ENCODE data around the gene TOR2A.

The TOR2A gene

DNA sequence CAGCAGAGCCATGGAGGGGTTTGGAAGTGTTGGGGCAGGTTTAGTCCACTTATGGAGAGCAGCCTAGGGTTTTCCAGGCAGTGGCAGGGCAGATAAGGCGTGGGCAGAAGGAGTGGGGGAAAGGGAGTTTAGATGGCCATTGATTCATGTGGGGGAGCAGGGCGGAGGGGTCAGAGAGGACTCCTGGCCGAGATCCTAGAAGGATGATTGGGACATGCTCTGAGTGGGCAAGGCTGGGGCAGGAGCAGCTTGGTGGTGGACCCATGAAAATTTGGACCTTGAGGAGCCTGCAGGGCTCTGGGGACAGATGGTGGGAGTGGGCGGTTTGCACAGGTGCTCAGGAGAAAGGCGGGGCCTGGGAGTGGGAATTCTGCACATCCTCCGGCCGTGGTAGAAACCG is 18.1 kb upstream of the TOR2A start:
- TF ChIP-seq EZH2 (optimal IDR thresholded peaks at IDR 0.05; ENCODE audit: low read depth, low read length) (no peak), EZH2phosphoT487 (IDR thresholded peaks at IDR 0.05; ENCODE audit: low read length) (no peak)

DNA sequence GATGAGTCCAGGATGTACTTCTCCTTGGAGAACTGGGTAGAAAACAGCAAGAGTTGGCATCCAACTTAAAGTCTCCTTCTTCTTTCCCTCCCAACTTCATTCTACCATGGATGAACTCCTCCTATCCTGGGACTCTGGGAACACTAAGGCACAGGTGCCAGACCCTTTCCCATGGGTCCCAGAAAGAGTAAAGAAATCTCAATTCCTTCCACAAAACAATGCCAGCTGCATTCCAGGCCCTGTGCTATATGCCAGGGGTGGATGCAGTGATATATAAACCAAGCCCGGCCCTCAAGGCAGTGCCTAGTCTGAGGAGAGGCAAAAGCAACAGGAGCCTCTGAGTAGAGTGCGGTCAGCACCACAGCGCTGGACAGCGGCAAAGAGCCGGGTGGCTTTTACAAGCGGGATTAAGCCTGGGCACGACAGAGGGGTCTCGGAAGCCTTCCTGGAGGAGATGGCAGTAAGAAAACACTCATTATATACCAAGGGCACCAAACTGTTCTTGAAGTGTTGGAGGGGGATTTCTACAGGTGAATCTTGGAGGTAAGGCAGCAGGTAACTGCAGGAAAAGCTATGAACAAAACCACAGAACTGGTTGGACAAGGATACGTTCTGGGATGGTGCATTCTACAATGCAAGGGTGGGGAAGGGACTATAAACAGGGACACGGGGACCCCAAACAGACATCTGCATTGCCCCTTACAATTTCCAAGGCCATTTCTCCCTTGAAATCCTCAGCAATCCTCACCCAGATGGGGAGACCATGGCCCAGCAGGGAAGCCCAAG is 16.4 kb upstream of the TOR2A start:
- H3K27ac ChIP-seq (ENCODE audit: low read length), result no peak overlapping the region
- no peak overlapping the region for H3K9ac ChIP-seq (ENCODE audit: low read length)
- no peaks in the 10 kb centered on the region for H3K9me2 ChIP-seq (replicated peaks; ENCODE audit: insufficient read depth, low read length)
- H3K4me3 ChIP-seq (ENCODE audit: low read length), result no peak overlapping the region
- H3K27me3 ChIP-seq (replicated peaks; ENCODE audit: insufficient read depth, low read length), result no peaks in the 10 kb centered on the region
- H3K79me2 ChIP-seq (ENCODE audit: low read length), result no peaks in the 10 kb centered on the region
- no peaks in the 10 kb centered on the region for H3F3A ChIP-seq (ENCODE audit: insufficient read depth, low read length)
- no peak overlapping the region for H2AFZ ChIP-seq (ENCODE audit: low read length)
- no peaks in the 10 kb centered on the region for H3K4me1 ChIP-seq (ENCODE audit: low read length)
- no peaks in the 10 kb centered on the region for H3K9me3 ChIP-seq (replicated peaks; ENCODE audit: insufficient read depth, low read length)
- TF ChIP-seq EZH2phosphoT487 (IDR thresholded peaks at IDR 0.05; ENCODE audit: low read length), result no peak
- TF ChIP-seq, protein P1, sequence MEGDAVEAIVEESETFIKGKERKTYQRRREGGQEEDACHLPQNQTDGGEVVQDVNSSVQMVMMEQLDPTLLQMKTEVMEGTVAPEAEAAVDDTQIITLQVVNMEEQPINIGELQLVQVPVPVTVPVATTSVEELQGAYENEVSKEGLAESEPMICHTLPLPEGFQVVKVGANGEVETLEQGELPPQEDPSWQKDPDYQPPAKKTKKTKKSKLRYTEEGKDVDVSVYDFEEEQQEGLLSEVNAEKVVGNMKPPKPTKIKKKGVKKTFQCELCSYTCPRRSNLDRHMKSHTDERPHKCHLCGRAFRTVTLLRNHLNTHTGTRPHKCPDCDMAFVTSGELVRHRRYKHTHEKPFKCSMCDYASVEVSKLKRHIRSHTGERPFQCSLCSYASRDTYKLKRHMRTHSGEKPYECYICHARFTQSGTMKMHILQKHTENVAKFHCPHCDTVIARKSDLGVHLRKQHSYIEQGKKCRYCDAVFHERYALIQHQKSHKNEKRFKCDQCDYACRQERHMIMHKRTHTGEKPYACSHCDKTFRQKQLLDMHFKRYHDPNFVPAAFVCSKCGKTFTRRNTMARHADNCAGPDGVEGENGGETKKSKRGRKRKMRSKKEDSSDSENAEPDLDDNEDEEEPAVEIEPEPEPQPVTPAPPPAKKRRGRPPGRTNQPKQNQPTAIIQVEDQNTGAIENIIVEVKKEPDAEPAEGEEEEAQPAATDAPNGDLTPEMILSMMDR (IDR thresholded peaks at IDR 0.05; ENCODE audit: low read length), result no peak
- TF ChIP-seq EZH2 (optimal IDR thresholded peaks at IDR 0.05; ENCODE audit: low read depth, low read length), result no peak
- no peaks in the 10 kb centered on the region for H3K36me3 ChIP-seq (replicated peaks; ENCODE audit: insufficient read depth, low read length)
- H3K4me2 ChIP-seq (ENCODE audit: low read depth, low read length), result no peak overlapping the region
- no peaks in the 10 kb centered on the region for H4K20me1 ChIP-seq (ENCODE audit: insufficient read depth, low read length)
- DNase-seq, result no peak

More for the DNA sequence above, 18.1 kb upstream of the TOR2A start:
- Histone ChIP-seq H3K4me1 (ENCODE audit: low read length) (no peaks in the 10 kb centered on the region), H3K9ac (ENCODE audit: low read length) (no peak overlapping the region), H3K9me2 (replicated peaks; ENCODE audit: insufficient read depth, low read length) (no peaks in the 10 kb centered on the region), H4K20me1 (ENCODE audit: insufficient read depth, low read length) (no peaks in the 10 kb centered on the region), H3K27me3 (replicated peaks; ENCODE audit: insufficient read depth, low read length) (no peaks in the 10 kb centered on the region), H3K4me3 (ENCODE audit: low read length) (no peak overlapping the region), H3F3A (ENCODE audit: insufficient read depth, low read length) (no peaks in the 10 kb centered on the region), H3K27ac (ENCODE audit: low read length) (no peak overlapping the region), H2AFZ (ENCODE audit: low read length) (no peak overlapping the region), H3K4me2 (ENCODE audit: low read depth, low read length) (no peak overlapping the region), H3K9me3 (replicated peaks; ENCODE audit: insufficient read depth, low read length) (no peaks in the 10 kb centered on the region), H3K36me3 (replicated peaks; ENCODE audit: insufficient read depth, low read length) (no peaks in the 10 kb centered on the region), H3K79me2 (ENCODE audit: low read length) (no peaks in the 10 kb centered on the region)
- DNase-seq, result no peak

DNA sequence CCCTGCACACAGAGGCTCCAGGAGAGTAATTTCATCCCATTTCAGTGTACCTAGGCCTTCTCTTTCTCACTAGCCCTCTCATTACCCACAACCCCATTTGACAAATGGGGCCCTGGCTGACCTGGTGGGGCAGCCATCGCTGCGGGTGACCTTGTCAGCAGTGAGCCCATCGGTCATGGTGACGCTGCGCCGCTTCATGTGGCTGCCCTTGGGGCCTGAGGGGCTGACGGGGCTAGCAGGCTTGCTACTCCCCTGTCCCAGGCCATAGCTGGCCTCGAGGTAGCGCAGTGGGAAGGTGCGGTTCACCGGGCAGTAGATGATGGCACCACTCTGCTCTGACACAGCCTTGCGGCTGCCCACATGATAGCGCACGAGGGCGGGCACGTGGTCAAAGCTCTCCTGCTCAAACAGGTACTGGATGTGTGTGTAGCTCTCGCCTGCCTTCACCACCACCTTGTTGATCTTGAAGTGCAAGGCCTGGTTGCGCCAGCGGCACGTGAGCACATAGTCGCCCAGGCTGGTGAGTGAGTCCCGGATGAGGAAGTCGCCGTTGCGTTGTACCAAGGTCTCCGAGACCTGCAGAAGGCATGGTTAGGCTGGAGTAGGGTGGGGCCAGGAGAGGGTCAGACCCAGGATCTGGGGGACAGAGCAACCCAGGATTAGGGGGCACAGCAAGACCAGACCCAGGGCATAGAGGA is 14.1 kb upstream of the TOR2A start:
- H3K9me2 ChIP-seq (replicated peaks; ENCODE audit: insufficient read depth, low read length), result no peaks in the 10 kb centered on the region
- H3K36me3 ChIP-seq (replicated peaks; ENCODE audit: insufficient read depth, low read length), result no peaks in the 10 kb centered on the region
- no peak overlapping the region for H3K4me2 ChIP-seq (ENCODE audit: low read depth, low read length)
- H3K4me3 ChIP-seq (ENCODE audit: low read length), result no peak overlapping the region
- no peaks in the 10 kb centered on the region for H3K79me2 ChIP-seq (ENCODE audit: low read length)
- no peak overlapping the region for H3K27ac ChIP-seq (ENCODE audit: low read length)
- H3F3A ChIP-seq (ENCODE audit: insufficient read depth, low read length), result no peaks in the 10 kb centered on the region
- no peak overlapping the region for H3K9ac ChIP-seq (ENCODE audit: low read length)
- H3K9me3 ChIP-seq (replicated peaks; ENCODE audit: insufficient read depth, low read length), result no peaks in the 10 kb centered on the region
- no peaks in the 10 kb centered on the region for H3K4me1 ChIP-seq (ENCODE audit: low read length)
- TF ChIP-seq EZH2 (optimal IDR thresholded peaks at IDR 0.05; ENCODE audit: low read depth, low read length), result no peak
- no peak for TF ChIP-seq EZH2phosphoT487 (IDR thresholded peaks at IDR 0.05; ENCODE audit: low read length)
- TF ChIP-seq, protein P1 (IDR thresholded peaks at IDR 0.05; ENCODE audit: low read length), result no peak
- no peaks in the 10 kb centered on the region for H3K27me3 ChIP-seq (replicated peaks; ENCODE audit: insufficient read depth, low read length)
- no peak overlapping the region for H2AFZ ChIP-seq (ENCODE audit: low read length)
- H4K20me1 ChIP-seq (ENCODE audit: insufficient read depth, low read length), result no peaks in the 10 kb centered on the region
- DNase-seq, result no peak

Data from MM.1S (cell line).